Esophagus squamous epithelium (tissue), 4 donors: ENCODE data around the gene FGA.

ENCODE experiments used
- CTCF ChIP-seq, 6 experiments: fragments of 450-650 bp in 4 of 6; fragments of 200-600 bp in 2 of 6; sonication (generic) in 2 of 6; IDR thresholded peaks; one replicate each; pipeline ENCODE4 v1.5.1; 2016 to 2019; ENCODE audit warnings: antibody characterized with exemption in 6 of 6, mild to moderate bottlenecking in 4 of 6, moderate library complexity in 4 of 6
- POLR2A ChIP-seq, 4 donors: fragments of 450-650 bp; IDR thresholded peaks; one replicate each; pipeline ENCODE4 v1.6.1; 2017; ENCODE audit warnings: antibody characterized with exemption in 4 of 4, mild to moderate bottlenecking in 4 of 4, moderate library complexity in 3 of 4

GRCh38 chr4:154545689-154546088 is 44.9 kb downstream of the FGA start:
- TF ChIP-seq CTCF (IDR thresholded peaks at IDR 0.05) (no peak), POLR2A (IDR thresholded peaks at IDR 0.05) (no peak)
